Fibroblast of gingiva (primary cell): ENCODE results near the gene ARL15.
A peak's percentile ranks its signal among the peaks of the same experiment; 100 is the strongest.

Experiments
- DNase-seq: peaks from one replicate; pipeline ENCODE4 v3.0.0-alpha.2; 2011; ENCODE audit warnings: low read depth

The ARL15 gene

DNA sequence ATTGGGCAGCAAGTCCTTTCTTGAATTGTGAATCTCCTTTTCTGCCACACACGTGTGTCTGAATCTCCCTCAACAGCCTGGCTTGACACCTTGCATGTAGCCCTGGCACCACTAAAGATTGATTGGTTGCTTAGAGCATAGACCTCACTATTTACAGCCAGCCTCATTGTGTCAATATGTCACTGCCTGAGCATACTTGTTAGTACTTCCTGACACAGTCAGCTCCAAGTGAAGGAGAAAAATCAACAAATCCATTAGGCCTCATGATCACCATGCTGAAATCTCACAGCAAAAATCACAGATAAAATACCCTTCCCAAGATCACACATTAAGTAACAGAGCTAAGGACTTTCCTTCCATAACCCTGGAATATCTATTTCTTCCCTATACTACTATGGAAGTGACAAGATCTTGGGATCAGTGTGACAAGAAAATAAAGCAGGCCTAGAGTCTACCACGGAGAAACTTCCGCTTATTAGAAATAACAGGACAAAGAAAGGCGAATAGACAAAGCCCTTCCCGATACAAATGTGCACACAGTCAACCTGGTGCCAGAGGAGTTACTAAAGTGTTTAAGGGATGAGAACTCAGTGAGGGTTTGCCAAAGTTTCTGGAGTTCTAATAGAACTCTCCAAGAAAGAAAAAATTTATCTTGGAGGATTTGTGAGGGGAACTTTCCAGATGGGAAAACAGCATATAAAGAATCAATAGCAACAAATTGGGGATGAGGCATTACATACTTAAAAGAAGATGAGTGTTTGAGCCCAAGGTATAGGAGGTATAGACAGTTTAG lies 5.6 kb upstream of the ARL15 start:
- DNase-seq: no peak

DNA sequence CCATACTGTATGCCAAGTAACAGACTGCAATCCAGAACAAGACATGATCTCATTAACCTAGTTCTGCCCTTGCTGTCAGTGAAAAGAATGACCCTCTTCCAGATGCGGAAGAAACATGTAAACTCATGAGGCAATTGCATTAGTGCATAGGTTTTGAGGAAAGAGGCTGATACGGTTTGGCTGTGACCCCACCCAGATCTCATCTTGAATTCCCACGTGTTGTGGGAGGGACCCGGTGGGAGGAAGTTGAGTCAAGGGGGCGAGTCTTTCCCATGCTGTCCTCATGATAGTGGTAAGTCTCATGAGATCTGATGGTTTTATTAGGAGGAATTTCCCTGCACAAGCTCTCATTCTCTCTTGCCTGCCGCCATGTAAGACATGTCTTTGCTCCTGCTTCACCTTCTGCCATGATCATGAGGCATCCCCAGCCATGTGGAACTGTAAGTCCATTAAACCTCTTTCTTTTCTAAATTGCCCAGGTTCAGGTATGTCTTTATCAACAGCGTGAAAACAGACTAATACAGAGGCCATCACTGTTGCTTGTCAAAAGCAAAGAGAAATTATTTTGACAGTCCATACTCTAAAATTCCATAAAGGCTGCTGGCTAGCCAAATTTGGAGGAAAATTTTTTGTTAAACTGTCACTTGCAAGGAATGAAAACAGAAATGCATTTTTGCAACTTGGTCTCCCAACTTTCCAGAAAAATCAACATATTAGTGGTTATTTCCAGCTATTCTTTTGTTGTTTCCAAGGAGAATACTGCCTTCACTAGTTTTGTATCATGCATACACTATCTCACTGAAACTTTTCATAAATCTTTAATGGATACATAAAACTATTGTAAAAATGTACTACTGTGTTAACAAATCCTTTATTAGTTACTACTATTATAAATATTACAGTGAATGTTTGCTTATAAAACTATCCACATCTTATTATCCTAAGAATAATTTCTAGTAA lies 3.2 kb upstream of the ARL15 start:
- no peak for DNase-seq

DNA sequence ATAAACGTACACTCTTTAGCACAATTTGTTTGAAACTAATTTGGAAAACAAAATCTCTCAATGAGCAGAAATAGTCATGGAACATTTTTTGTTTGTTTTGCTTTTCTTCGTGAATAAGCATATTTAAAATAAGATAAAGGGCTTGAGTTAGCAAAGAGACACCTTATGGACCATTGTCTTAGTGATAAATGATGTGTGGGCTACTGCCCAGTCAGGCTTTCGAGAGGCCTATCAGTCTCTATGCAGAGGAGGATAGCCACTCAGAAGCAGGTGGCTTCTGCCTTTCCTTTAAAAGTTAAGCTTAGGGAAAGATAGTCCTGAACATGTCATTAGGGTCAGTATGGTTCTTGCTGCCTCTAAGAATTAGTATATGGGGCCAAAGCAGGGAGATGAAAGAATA lies 2.1 kb upstream of the ARL15 start:
- DNase-seq: no peak

DNA sequence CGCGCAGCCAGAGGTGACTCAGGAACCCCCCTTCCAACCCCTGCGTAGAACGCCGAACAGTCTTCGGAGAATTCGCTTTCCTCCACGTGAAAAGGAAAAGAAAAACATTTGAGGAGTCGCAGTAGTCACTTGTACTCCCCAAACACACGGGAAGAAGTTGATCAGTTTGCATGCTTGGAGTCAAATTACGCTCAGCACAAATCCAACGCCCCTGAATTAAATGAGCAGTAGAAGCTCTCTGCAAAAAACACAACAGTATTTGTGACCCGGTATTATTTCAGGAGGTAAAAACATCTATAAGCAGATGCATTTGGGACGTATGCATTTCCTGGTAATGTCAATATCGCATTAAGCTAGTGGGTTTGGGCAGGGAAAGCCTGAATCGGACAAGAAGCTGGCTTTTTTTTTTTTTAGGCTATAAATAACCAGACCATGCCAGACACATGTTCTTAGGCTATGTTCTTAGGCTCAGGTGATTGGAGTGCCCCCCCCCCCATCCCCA lies 854 bp upstream of the ARL15 start:
- DNase-seq: no peak

DNA sequence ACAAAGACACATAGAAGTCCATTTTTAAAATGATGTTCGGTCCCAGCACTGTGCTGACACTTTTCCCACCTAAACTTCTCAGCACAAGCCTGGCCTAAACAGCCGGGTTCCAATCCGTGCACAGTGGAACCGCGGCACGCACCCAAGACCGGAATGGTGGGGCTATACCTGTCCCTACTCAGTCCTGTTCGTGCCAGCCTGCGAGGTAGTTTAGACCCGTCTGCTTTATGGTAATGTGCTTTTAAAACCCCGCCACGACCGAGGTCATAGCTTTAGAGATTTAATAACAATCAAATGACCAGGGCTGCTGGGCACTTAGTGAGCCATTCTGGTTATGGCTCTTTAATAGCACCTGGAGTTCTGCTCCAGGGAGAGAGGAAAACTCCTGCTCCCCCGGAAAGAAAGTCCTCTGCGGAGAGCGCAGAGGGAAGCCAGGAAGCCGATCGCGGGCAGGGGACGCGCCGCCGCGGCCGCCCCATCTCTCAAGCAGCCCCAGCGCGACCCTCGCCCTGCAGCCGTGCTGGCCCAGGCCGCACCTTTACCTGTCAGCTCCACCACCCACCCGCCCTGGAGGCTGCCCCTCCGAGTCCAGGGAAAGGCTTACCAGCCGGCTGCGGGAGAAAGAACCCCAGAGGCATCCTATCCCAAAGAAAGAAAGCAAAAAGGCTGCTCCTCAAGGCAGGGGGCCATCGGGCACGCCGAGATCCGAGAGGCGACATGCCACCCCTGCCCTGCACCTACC lies 511 bp downstream of the ARL15 start:
- DNase-seq: no peak

DNA sequence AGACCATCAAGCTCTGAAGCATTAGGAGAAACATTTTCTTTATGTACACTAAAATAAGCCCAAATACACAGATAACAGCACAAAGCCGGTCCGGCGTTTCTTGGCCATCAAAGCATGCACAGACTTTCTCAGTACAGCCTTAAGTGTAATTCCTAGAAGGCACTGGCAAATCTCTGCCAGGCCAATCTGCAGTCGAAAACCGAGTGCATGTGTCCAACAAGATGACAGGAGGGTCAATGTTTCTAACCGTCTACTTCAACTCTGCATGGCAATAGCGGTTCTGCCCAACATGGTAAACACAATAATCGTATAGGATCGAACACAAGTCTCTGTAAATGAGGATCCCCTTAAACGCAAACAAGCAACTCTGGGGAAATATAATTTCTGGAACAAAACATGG lies 1.1 kb downstream of the ARL15 start:
- DNase-seq: no peak

DNA sequence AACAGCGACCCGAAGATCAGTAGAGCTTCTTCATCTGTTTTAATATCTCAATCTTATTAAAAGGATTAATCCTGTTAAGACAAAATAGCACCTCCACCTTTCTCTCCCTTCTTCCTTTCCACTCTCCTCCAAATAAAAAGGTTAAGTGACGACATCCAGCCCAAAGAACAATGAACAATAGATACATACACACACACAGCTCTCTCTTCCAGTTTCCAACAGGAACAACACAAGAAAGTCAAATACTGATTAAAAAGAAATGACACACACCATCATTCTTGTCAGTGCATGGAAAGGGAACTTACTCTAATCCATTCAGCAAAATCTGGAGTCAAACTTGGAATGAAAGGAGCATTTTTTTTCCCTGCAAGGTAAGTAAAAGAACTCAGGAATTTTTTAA lies 2.8 kb downstream of the ARL15 start:
- DNase-seq: no peak

DNA sequence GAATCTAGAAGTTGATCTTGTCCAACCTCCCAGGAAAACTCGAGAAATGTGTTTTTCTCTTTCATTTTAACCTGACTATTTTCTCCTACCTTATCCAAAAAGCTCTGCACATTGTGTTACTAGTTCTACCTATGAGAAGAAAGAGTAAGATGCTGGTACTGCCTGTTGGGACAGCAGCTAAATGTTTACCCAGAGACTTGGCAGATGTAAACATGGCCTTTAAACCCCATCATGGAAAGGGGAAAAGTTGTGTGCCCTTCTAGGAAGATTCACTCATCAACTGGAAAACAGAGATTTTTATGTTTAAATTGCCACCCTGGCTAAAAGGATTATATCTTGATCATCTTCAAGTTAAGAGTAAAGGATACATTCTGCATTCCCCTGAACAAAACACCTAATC lies 3.5 kb downstream of the ARL15 start:
- no peak for DNase-seq

DNA sequence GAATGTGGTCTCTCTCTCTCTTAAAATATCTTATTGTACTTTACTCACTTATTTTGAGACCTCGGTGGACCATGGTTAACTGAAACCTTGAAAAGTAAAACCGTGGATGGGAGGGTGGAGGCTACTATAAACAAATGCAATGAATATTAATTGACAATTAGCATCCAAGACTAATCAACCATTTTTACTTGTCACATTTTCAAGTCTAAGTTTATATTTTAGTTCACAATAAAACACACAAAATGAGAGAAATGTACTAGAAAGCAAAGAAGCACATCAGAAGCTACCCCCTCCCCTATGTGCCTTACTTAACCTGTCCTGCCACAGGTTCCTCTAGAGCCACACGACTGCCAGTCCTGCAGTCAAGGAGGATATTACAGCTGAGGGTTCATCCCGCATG lies 4.6 kb downstream of the ARL15 start:
- DNase-seq: no peak

DNA sequence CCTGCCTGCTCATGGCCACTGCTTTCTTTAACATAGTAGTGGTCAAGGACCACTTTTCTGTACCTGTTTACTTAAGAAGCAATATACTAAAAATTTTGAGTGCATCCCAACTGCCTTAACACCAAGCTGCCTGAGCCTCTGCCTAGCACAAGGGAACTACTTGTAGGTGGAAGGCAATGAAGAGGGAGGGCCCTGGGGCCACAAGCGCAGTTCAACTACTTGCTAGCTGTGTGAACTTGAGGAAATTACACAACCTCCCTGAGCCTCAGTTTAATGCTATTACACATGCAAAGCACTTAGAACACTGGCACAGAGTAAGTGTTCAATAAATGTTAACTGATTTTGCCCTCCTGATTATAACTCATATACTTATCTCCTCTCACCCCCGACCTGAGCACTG lies 6.3 kb downstream of the ARL15 start:
- no peak for DNase-seq

DNA sequence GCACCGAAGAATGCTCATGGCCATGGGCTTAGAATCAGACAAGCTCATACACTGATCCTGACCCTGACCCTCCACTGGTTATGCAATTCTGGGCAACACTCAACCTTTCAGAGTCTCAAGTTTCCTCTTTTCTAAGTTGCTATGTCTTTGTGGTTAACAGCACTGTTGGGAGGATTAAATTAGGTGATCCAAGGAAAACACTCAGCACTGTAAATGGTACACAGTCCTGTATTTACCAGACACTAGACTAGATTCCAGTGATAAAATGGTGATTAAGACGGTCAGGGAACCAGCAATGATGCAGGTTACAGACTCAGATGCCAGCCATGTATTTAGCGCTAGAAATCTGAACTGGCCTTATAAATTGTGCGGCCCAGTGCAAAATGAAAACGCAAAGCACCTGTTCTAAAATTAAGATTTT lies 8.1 kb downstream of the ARL15 start:
- peak; percentile 24 for DNase-seq

DNA sequence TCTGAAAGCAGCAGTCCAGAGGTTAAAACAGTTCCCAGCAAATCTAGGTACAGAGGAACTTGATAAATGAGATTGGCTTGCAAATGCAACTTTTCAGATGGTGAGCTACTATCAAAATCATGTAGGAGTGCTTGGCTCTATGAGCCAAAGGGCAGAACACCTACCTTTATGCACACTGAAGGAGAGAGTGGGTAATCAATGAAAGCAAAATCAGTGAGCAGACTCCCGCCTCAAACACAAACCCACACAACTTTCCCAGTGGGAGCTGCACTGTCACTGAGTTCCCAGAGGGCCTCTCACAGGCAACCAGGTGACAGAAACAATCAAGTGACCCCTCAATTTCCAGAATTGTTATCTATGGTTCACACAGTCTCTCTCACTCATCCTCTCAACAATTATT lies 8.5 kb downstream of the ARL15 start:
- DNase-seq: no peak

DNA sequence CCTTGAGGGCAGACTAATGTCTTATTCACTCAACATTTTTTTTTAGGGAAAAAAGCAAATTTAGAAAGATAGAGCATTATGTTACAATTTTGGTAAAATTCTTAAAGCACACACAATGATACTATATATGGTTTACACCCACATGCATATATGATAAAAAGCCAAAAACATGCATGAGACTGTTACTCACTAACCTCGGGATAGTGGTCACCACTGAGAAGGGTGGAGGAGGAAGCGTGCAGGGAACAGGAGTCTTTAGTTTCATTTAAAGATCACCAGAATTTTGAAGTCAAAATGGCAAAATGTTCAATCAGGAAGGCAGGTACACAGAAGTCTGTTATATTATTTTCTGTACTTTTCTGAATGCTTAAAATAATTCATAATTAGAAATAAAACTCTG lies 9.2 kb downstream of the ARL15 start:
- no peak for DNase-seq

DNA sequence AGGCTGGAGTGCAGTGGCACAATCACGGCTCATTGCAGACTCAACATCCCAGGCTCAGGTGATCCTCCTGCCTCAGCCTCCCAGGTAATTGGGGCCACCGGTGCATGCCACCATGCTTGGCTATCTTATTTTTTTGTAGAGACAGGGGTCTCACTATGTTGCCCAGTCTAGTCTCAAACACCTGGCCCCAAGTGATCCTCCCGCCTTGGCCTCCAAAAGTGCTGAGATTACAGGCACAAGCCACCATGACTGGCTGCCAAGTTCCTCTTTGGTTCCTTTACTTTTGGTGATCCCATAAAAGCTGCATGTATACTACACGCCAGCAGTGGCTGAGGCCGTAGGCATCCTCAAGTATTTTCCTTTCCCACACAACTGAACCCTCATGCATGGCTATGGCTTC lies 11.4 kb downstream of the ARL15 start:
- DNase-seq: no peak

DNA sequence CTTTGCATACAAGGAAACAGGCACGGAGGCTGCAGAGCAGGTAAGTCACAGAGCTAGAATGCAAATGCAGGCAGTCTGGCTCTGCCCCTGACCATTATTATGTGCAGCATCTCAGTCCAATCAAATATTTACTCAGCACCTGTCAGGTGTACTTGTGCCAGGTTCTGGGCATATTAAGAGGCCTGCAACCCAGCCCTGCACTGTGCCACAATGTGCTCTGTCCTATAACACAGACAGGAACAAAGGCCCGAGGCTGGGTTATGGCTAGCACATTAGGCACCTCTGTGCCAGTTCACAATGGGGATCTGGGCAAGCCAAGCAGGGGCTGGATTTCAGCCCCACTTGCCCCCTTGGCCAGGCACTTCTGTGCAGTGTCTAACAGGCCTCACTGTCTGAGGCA lies 14.0 kb downstream of the ARL15 start:
- no peak for DNase-seq

DNA sequence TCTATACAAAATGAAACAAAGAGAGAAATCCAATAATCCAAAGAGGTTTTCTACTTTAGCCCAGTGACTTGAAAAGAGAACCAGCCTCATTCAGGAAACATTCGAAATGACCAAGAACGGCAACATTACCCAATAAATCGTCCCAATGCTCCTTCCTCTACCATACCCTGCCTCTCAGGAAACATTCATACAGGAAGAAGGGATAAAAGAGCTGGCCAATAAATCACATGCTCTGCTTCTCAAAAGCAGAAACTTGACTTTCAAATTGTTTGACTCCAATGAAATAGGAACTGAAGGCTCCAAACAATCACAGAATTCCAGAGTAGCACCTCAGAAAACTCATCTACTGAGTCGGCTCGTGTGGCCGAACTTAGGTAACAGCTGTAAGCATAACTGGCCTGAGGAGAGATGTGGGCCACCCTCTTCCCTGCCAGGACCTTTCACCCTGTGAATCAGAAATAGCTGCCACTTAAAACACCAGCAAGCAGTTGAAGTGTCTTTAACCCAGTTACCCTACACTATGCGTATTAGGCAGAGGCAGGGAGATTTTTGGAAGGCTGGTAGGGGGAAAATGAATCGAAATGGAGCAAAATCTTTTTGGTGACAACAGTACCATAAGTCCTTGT lies 14.6 kb downstream of the ARL15 start:
- DNase-seq: no peak

DNA sequence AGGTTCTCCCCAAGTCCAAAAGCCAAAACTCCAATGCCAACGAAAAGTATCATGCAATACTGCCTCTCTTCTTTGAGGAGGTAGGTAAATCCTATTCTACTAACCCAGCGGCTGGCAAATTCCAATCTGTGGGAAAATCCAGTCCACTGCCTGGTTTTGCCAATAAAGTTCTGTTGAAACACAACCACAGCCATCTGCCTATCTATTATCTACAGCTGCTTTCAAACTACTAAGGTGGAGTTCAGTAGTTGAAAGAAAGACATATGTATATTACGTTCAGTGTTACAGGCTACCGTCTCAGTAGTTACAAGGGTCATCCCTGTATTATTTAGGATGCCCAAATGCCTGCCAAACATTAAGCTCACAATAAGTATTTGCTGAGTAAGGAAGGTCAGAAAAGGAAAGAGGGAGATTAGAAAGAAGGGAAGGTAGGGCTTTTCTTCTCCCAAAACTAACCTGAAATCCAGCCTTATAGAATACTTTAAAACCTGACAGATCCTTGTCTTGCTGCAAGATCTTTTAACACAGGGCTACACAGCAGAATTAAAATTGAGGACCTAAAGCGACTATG lies 16.2 kb downstream of the ARL15 start:
- no peak for DNase-seq

DNA sequence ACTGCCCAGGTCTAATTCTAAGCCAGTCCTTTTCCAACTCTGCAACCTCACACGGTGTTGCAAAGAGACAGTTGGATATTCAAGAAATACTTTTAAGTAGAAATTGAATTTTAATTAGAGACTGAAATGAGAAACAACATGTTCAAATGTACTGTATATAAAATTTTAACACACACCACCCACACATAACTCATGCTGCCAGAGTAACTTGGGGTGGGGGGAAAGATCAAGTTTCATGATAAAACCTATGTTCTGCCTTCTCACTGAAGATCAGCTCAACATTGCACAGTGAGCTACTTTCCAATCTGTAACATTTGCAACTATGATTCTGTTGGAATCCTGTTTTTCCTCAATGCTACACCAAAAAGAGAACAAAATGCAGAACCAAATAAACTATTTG lies 17.5 kb downstream of the ARL15 start:
- DNase-seq: no peak

DNA sequence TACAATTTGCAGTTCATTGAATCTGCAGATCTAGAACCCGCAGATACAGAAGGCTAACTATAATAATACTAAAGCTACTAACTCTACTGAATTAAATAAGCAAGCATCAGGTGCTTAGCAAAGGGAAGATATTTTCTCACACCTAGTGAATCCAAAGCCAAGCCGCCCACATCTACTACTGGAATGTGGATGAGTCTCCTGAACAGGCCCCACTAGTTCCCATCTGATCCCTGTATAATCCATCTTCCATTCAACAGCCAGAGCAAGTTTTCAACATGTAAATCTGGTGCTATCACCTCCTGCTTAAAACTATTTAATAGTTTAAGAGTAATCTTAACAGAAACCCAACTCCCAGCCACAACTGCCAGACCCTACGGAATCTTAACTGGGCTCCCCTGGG lies 18.9 kb downstream of the ARL15 start:
- no peak for DNase-seq

DNA sequence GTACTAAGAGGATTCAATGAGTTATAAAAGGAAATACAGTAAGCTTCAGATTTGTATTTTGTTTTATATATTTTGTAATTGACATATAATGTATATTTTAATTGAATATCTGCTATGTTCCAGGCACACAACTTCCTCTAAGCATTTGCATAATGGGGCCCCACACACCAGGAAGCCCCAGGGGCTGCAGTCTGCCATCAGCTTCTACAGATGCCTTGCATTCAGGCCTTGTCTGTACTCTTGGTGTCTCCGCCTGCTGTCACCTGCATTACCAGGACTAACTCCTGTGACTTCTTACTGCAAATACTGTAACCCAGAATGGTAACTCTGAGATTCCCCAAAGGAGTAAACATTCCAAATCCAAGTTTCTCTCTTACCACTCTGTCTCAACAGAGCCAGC lies 20.6 kb downstream of the ARL15 start:
- no peak for DNase-seq

DNA sequence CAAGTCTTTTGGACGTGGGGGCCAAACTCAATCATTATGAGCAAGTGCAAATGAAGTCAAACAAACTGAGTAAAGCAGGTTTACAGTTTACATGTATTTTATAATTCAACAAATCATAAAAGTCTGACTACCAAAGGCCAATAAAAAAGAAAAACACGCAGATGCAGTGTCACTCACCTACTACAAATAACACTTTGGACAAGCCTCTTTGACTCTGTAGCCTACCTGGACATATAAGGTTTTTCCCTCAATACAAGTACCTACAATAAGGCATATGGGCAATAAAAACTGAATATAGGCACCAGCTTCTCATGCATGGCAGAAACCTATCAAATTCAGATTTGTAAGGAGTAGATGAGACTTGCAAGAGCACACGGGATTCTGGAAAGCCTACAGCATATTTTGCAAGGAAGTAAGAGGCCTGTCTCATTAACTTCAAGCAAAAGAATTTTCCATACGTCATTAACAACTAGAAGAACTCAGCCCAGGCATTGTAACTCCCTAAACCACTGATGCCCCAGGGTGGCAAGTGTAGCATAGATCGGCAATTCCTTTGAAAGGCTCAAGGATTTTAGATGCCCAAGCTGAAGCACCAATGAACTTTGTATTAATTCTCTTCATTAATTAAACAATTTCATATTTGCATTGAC lies 21.7 kb downstream of the ARL15 start:
- no peak for DNase-seq
